Aorta (tissue), 5 donors: ENCODE data around the gene ARID5B. TPM values are rescaled to one million over a fixed set of nuclear protein-coding genes. Genes with fewer than 3 reads are reported as not detected.

Experiments used
- ATAC-seq: fragments of 200-7000 bp; cut with Tn5 transposase; one replicate; pipeline ENCODE4 v1.9.1; 2022; ENCODE audit warnings: moderate library complexity; ENCODE audit not compliant: low FRiP score
- DNase-seq, 2 donors: peaks; one replicate each; pipeline ENCODE4 v3.0.0-alpha.2; 2020
- H3K27ac ChIP-seq, 2 donors: one replicate each; pipeline ENCODE4 v1.5.1; 2013; ENCODE audit warnings: low read length in 2 of 2, mild to moderate bottlenecking in 2 of 2, moderate library complexity in 2 of 2, control low read depth in 1 of 2, inconsistent platforms in 1 of 2, low read depth in 1 of 2
- H3K27me3 ChIP-seq, 2 donors: one replicate each; pipeline ENCODE4 v1.6.1; 2013; ENCODE audit warnings: control low read depth in 1 of 2, low read length in 1 of 2, mild to moderate bottlenecking in 1 of 2, moderate library complexity in 1 of 2; ENCODE audit not compliant: insufficient read depth in 2 of 2, control insufficient read depth in 1 of 2
- H3K36me3 ChIP-seq, 2 donors: one replicate each; pipeline ENCODE4 v1.6.1; 2013; ENCODE audit warnings: control low read depth in 1 of 2, low read length in 1 of 2, mild to moderate bottlenecking in 1 of 2; ENCODE audit not compliant: insufficient read depth in 2 of 2, control insufficient read depth in 1 of 2
- H3K4me1 ChIP-seq, 2 donors: one replicate each; pipeline ENCODE4 v1.6.1; 2013; ENCODE audit warnings: low read length in 2 of 2, control low read depth in 1 of 2, mild to moderate bottlenecking in 1 of 2, moderate library complexity in 1 of 2; ENCODE audit not compliant: insufficient read depth in 2 of 2, control insufficient read depth in 1 of 2
- H3K4me3 ChIP-seq, 2 donors: one replicate each; pipeline ENCODE4 v1.5.1; 2013; ENCODE audit warnings: low read length in 2 of 2, control low read depth in 1 of 2, mild to moderate bottlenecking in 1 of 2
- H3K9me3 ChIP-seq: one replicate; pipeline ENCODE4 v1.6.1; 2013; ENCODE audit warnings: mild to moderate bottlenecking, low read length; ENCODE audit not compliant: control insufficient read depth
- WGBS, 2 donors: extraction: QIAGEN DNeasy Blood & Tissue Kit; methylation state at CpG; one replicate each; pipeline ENCODE4 v1.1.7; 2013; 5-methylcytosine and 5-hydroxymethylcytosine counted together
- intact Hi-C, 2 donors: fragments of 100-400 bp; cut with DNase I; formaldehyde crosslinking; loops; one replicate each; pipeline versions ENCODE4 v1.14.2 to v1.15.0; 2022
- polyA plus RNA-seq, 2 donors: library from polyadenylated mRNA; stranded (reverse); fragments of 200-250 nt; gene quantifications; one replicate each; pipeline ENCODE4 v1.2.3, GENCODE V29; 2013
- total RNA-seq, 2 donors: library from RNA; stranded (reverse); fragmentation: NEBNext Ultra II Directional; extraction: Animal tissue kit (Norgen Biotek cat#: 25700); gene quantifications; one replicate each; pipeline ENCODE4 v1.2.1, GENCODE V29; 2021
- donor health status: healthy with polysubstance abuse.
- donor health status: Bipolar disorder and iron deficiency.
- donor health status: DM: no; HTN: no; CAD: no.
- donor health status: DM: no; HTN: no; CAD: no.
- donor health status: DM: yes; HTN: yes; CAD: no.

The ARID5B gene
- total and polyA plus RNA-seq, 4 donors: 7.8 to 143 (median 49.7) TPM

DNA sequence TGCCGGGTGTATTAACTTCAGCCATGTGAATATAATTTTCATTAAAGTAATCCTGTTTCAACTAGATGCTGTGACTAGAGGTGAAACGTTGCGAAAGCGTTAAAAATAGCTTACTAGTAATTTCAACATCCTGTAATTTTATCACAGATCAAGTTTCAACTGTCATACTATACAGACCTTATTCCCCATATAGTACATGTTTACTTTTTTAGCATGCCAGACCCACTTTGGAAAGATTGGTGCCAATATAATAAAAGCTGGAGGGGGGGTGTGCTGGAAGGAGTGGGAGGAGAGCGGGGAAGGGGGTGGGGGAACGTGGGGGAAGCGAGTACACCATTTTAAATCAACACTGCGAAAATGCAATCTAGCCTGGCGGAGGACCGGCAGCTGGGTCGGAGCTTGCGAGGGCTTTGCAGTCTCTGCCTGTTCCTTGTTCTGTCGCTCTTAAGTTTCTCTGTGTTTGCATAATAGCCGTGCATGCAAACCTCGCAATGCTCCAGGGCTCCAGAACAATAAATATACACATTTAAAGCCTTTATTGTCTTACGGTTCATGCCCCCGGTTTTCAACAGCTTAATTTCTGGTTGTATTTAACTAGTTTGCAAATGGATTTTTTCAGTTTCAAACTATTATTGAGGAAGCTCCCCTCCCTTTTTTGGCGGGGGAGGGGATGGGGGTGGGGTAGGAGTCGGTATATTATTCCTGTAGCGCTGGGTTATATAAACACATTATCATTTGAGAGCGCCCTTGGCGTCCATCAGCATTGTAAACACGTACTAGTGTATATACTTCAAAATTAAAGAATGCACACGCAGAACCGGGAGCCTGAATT, 1.3 kb upstream of the ARID5B start:
- Histone ChIP-seq H3K9me3 (no peaks in the 10 kb centered on the region), H3K4me3 (peak overlapping the region; percentile 90 to 95), H3K27ac (peak overlapping the region in 1 of 2 donors; percentile 33), H3K36me3 (no peaks in the 10 kb centered on the region), H3K27me3 (no peaks in the 10 kb centered on the region), H3K4me1 (peaks cover 0 to 1% of the 10 kb centered on the region in 2 donors)
- intact Hi-C loops: loop anchor here (2.0 to 5.0 kb wide), 9 partner anchors 42 to 345 kb away; no protein-coding TSS in a partner anchor
- WGBS, 2 donors: 0% methylated on average over 25 of the region's 25 CpGs
- DNase-seq: peak in 1 of 2 donors; percentile 79
- ATAC-seq: peak; percentile 23

DNA sequence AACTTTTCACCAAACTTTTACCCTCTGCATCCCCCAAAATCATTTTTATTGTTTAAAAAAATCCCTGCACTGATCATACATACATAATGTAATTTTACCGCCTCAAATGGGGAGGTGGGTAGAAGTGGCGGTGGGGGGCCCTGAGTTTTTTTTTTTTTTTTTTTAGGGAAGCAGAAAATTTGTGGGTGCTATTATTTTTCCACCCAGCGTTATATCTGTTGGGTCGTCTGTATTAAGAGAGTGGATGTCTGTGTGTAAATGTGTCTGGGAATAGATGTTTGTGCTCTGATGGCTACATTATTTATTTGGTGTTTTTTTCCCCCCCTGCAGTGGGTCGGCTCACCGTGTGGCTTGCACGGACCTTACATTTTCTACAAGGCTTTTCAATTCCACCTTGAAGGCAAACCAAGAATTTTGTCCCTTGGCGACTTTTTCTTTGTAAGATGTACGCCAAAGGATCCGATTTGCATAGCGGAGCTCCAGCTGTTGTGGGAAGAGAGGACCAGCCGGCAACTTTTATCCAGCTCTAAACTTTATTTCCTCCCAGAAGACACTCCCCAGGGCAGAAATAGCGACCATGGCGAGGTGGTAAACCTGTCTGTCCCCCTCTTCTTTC, 438 bp downstream of the ARID5B start:
- no peaks in the 10 kb centered on the region for H3K27me3 ChIP-seq
- H3K9me3 ChIP-seq: no peaks in the 10 kb centered on the region
- 0% methylated on average over 14 of the region's 14 CpGs for WGBS, 2 donors
- ATAC-seq (peak; percentile 1), DNase-seq (no peak)
- intact Hi-C loops: loop anchor here (2.0 to 5.0 kb wide), 9 partner anchors 40 to 343 kb away; no protein-coding TSS in a partner anchor
- H3K27ac ChIP-seq: peak overlapping the region; percentile 0 to 89
- no peaks in the 10 kb centered on the region for H3K36me3 ChIP-seq
- peaks cover 1 to 2% of the 10 kb centered on the region in 2 donors for H3K4me1 ChIP-seq
- H3K4me3 ChIP-seq: peak overlapping the region; percentile 90 to 95

DNA sequence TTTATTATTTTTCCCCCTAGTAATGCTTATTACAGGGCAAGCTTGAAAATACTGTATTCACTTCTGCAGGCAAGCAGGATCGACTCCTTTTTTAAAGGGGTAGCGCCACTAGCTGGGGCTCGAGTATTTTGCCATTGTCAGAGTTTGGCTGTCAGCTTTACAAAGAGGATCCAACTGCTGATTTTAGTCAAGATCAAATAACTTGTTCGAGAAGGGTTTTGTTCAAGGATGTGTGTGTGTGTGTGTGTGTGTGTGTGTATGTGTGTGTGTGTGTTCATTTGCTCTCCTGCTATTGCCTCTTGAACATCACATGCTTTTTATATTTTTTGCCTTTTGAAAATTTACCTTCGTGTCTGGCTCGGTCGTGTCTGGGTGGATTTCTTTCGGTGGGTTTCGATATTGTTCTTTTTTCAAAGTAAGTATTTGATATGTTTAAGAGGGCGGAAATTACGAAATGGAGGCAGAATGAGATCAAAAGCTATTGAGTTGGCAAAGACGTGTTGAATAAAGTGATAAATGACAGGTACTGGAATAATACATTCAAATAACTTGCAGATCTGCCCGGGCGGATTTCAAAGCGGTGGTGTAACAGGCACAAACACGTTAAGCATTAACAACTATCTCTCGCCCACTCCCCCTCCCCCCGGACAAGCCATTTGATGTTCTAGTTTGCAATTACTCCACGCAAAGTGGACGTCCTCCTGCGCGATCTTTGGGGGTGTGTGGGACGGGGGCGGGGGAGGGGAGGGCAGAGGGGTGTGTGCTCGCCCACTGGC, 1.1 kb downstream of the ARID5B start:
- intact Hi-C loops: loop anchor here (2.0 to 5.0 kb wide), 8 partner anchors 40 to 328 kb away; no protein-coding TSS in a partner anchor
- H3K4me3 ChIP-seq: peak overlapping the region; percentile 90 to 95
- DNase-seq: peak in 1 of 2 donors; percentile 64
- H3K4me1 ChIP-seq: peaks cover 2 to 3% of the 10 kb centered on the region in 2 donors
- H3K9me3 ChIP-seq: no peaks in the 10 kb centered on the region
- no peaks in the 10 kb centered on the region for H3K27me3 ChIP-seq
- no peaks in the 10 kb centered on the region for H3K36me3 ChIP-seq
- WGBS, 2 donors: 0 to 1% methylated on average over 24 to 25 of the region's 25 CpGs
- H3K27ac ChIP-seq: peak overlapping the region; percentile 79 to 99
- peak; percentile 71 for ATAC-seq

DNA sequence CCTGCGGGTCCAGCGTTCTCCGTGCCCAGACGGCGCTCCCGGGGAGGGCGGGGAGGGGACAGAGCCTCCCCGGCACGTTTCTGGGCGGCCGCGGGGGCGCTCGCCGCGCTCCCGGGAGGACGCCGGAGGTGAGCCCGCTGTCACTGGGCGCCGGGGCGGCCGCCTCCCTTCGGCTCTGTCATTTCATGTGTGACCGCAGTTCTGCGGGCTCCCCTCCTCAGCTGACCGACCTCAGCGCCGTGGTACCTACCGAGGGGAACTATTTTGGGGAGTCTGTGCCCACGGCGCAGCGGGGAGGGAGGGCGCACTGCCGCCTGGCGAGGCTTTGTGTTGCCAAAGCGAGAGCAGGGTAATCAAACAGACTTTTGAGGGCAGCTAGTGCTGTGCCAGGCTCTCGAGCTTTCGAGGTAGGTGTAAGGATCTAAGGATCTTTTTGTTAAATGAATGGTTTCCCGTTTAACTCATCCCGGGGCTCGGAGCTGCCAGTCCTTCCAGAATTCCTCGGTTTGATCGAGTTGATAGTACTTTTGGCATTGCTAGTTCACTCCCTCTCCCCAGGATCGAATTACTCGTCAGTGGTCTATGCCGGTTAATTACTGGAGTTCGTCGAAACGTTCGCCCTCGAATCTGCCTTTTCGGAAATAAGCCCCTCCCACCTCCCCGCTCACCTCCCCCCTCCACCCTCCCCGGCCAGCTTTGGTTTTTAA, 1.9 kb downstream of the ARID5B start:
- Histone ChIP-seq H3K9me3 (no peaks in the 10 kb centered on the region), H3K4me1 (peaks cover 2 to 3% of the 10 kb centered on the region in 2 donors), H3K36me3 (no peaks in the 10 kb centered on the region), H3K4me3 (peak overlapping the region; percentile 90 to 95), H3K27me3 (no peaks in the 10 kb centered on the region), H3K27ac (peak overlapping the region; percentile 79 to 99)
- DNase-seq: peak; percentile 75 to 88
- ATAC-seq: peak; percentile 80
- WGBS, 2 donors: 0% methylated on average over 34 to 56 of the region's 56 CpGs
- intact Hi-C loops: loop anchor here (2.0 to 5.0 kb wide), 8 partner anchors 39 to 327 kb away; no protein-coding TSS in a partner anchor

DNA sequence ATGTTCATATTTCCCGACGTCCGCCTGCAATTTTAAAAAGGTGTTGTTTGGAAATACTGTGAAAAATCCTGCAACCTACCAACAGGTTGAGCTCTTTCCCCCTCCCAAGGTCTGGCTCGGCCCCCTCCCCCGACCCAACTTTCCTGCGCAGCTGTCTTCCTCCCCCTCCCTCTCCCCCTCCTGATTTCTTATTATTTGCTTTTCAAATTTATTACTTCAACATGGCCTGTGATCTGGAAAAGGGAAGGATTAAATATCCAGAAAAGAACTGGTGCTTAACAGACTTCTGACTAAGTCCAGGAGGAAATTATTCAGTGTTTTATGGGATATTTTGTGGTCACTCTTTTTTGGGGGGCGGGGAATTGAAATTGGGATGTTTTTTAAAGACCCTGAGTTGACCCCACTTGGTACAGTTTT, 2.4 kb downstream of the ARID5B start:
- ATAC-seq: no peak
- Histone ChIP-seq H3K36me3 (no peaks in the 10 kb centered on the region), H3K9me3 (no peaks in the 10 kb centered on the region), H3K4me1 (peaks cover 2 to 3% of the 10 kb centered on the region in 2 donors), H3K27me3 (no peaks in the 10 kb centered on the region), H3K4me3 (peak overlapping the region; percentile 90 to 95), H3K27ac (peak overlapping the region in 1 of 2 donors; percentile 79)
- no peak for DNase-seq
- WGBS, 2 donors: 3 to 5% methylated on average over 7 of the region's 7 CpGs
- intact Hi-C loops: loop anchor here (2.0 to 5.0 kb wide), 9 partner anchors 35 to 327 kb away; no protein-coding TSS in a partner anchor

DNA sequence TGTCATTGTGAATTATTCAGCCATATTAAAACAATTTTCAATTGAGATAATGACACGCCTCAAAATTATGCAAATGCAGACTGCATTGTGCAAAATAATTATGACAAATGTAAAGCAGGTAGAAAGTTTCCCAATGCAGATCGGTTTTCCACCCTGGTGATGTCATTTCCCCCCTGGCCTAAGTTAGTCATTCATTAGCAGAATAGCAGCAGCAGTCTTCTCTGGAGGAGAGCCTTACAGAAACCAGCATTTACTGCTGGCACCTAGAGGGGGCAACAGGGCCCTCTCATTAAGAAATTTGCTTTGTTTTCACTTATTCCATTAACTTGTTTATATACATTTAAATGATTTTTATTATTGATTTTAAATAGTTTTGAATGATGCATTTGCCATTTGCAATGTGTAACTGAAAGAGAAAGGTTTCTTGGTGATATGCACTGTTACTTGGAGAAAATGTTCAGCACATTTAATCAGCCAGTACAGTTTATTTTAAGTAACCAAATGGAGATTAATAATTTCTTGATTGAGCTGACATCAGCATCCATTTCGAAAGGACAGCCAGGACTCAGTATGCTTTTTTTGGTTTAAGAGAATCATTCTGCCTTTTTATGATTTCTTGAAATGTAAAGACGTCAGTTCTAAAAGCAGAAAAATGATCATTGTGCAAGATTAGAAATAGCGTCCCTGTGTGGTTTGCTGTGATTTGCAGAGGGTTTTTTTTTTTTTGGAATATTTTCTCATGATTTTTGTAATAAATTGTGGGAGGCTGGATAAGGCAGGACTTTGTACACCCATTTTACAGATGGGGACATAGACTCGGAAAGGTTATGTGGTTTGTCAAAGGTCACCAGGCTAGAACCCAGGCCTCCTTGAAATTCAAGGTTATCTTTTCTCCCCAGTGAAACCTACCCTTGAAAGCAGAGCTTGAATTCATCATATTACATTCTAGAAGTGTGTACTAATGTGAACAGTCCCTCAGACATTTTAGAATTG, 3.5 kb downstream of the ARID5B start:
- Histone ChIP-seq H3K4me1 (peaks cover 2 to 3% of the 10 kb centered on the region in 2 donors), H3K4me3 (peak overlapping the region; percentile 90 to 95), H3K9me3 (no peaks in the 10 kb centered on the region), H3K36me3 (no peaks in the 10 kb centered on the region), H3K27me3 (no peaks in the 10 kb centered on the region), H3K27ac (peak overlapping the region in 1 of 2 donors; percentile 67)
- intact Hi-C loops: loop anchor here (2.0 to 5.0 kb wide), 8 partner anchors 34 to 177 kb away; no protein-coding TSS in a partner anchor
- WGBS, 2 donors: 15 to 16% methylated on average over 6 of the region's 6 CpGs
- no peak for DNase-seq
- peak; percentile 50 for ATAC-seq

DNA sequence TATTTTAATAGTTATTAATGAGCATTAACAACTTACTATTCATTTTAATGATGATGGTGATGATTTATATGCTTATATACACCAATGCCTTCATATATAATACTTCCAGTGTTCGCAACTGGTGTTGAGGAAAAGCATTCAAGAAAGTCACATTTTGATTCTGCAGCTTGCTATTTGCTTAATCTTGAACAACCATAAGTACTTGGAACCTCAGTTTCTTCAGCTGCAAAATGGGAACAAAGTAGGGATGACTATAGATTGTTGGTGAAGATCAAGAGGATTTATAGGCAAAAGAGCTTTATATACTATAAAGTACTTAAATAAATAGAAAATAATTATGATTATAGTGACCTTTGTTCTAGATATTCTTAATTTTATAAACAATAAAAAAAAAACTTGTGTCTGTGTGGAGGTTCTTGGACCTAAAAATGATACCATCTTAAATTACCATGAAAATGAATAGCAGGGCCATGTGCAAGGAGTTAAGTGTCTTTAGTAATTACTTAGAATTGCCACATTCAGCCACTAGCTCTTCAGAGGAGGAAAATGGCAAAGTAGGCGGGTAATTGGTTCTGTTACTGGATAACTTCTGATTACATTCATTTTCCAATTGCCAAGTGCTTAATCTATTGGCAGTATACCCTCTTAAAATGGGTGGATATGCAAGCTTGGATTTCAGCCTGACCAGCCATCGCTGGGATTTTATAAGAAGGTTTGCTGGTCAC, 4.5 kb downstream of the ARID5B start:
- intact Hi-C loops: loop anchor here in 1 of 2 donors (2.0 kb wide), 1 partner anchor 33 kb away; no protein-coding TSS in a partner anchor
- no peak for ATAC-seq
- Histone ChIP-seq H3K4me3 (no peak overlapping the region), H3K27me3 (no peaks in the 10 kb centered on the region), H3K4me1 (peaks cover 1 to 2% of the 10 kb centered on the region in 2 donors), H3K27ac (no peak overlapping the region), H3K9me3 (no peaks in the 10 kb centered on the region), H3K36me3 (no peaks in the 10 kb centered on the region)
- WGBS, 2 donors: 90 to 91% methylated on average over 3 of the region's 3 CpGs
- no peak for DNase-seq
